GM23338 (cell line): ENCODE measurements around the gene PLA2G4F. TPM values are rescaled to one million over a fixed set of nuclear protein-coding genes. Genes with fewer than 3 reads are reported as not detected.

Experiments
- ATAC-seq: fragments of 200-7000 bp; cut with Tn5 transposase; 3 replicates; pipeline ENCODE4 v1.9.1; 2020
- DNase-seq: peaks from one replicate; pipeline ENCODE4 v3.0.0-alpha.2; 2015; ENCODE audit warnings: low spot score
- H2AFZ ChIP-seq: fragments of 200-600 bp; sonication (generic); 2 replicates; pipeline ENCODE4 v1.8.0; 2016; ENCODE audit warnings: antibody characterized with exemption, mild to moderate bottlenecking, moderate library complexity
- H3F3A ChIP-seq: fragments of 200-600 bp; sonication (generic); replicated peaks from 2 replicates; pipeline ENCODE4 v1.8.0; 2017; ENCODE audit warnings: antibody characterized with exemption, mixed run types, low read depth
- H3K27ac ChIP-seq: fragments of 200-600 bp; sonication (generic); 2 replicates; pipeline ENCODE4 v1.6.1; 2016; ENCODE audit warnings: low read depth
- H3K27me3 ChIP-seq: fragments of 200-600 bp; sonication (generic); 2 replicates; pipeline ENCODE4 v1.8.0; 2016; ENCODE audit warnings: mild to moderate bottlenecking, mixed run types, moderate library complexity; ENCODE audit not compliant: insufficient read depth
- H3K36me3 ChIP-seq: fragments of 200-600 bp; sonication (generic); 2 replicates; pipeline ENCODE4 v1.8.0; 2016; ENCODE audit warnings: mild to moderate bottlenecking; ENCODE audit not compliant: insufficient read depth
- H3K4me1 ChIP-seq: fragments of 200-600 bp; sonication (generic); 2 replicates; pipeline ENCODE4 v1.8.0; 2016; ENCODE audit warnings: mild to moderate bottlenecking, moderate library complexity; ENCODE audit not compliant: insufficient read depth
- H3K4me2 ChIP-seq: fragments of 200-600 bp; sonication (generic); 2 replicates; pipeline ENCODE4 v1.7.1; 2017; ENCODE audit warnings: mixed run types
- H3K4me3 ChIP-seq: fragments of 200-600 bp; sonication (generic); 2 replicates; pipeline ENCODE4 v1.6.1; 2016; ENCODE audit warnings: mixed run types
- H3K79me2 ChIP-seq: fragments of 200-600 bp; sonication (generic); replicated peaks from 2 replicates; pipeline ENCODE4 v1.8.0; 2017; ENCODE audit warnings: mild to moderate bottlenecking; ENCODE audit not compliant: insufficient read depth
- H3K9me2 ChIP-seq: fragments of 200-600 bp; sonication (generic); 2 replicates; pipeline ENCODE4 v1.8.0; 2017; ENCODE audit not compliant: insufficient read depth
- H4K20me1 ChIP-seq: fragments of 200-600 bp; sonication (generic); replicated peaks from 2 replicates; pipeline ENCODE4 v1.8.0; 2017; ENCODE audit warnings: mild to moderate bottlenecking; ENCODE audit not compliant: insufficient read depth
- H3K27ac Mint-ChIP-seq: 2 replicates; pipeline ENCODE4 v1.8.0; 2020; ENCODE audit warnings: inconsistent platforms, mild to moderate bottlenecking, moderate library complexity, mixed read lengths
- H3K27me3 Mint-ChIP-seq: 3 replicates; pipeline ENCODE4 v1.8.0; 2022; ENCODE audit warnings: low read depth, mild to moderate bottlenecking, moderate library complexity, mixed read lengths, inconsistent platforms; ENCODE audit not compliant: insufficient read depth, poor library complexity
- H3K36me3 Mint-ChIP-seq: 3 replicates; pipeline ENCODE4 v1.8.0; 2021; ENCODE audit warnings: low read depth, mild to moderate bottlenecking, inconsistent platforms, moderate library complexity, mixed read lengths
- H3K4me1 Mint-ChIP-seq: 3 replicates; pipeline ENCODE4 v1.8.0; 2020; ENCODE audit warnings: mild to moderate bottlenecking, inconsistent platforms, mixed read lengths
- H3K4me3 Mint-ChIP-seq: 3 replicates; pipeline ENCODE4 v1.8.0; 2021; ENCODE audit warnings: moderate library complexity, mild to moderate bottlenecking, inconsistent platforms, mixed read lengths
- H3K9me3 Mint-ChIP-seq: 3 replicates; pipeline ENCODE4 v1.8.0; 2020; ENCODE audit warnings: moderate library complexity, mild to moderate bottlenecking, inconsistent platforms, mixed read lengths
- CREB1 ChIP-seq: fragments of 250-450 bp; sonication (Bioruptor Pico); IDR thresholded peaks from 2 replicates; pipeline ENCODE4 v1.5.0; 2020; ENCODE audit warnings: low read depth, mild to moderate bottlenecking, moderate library complexity
- CTCF ChIP-seq, 2 experiments: fragments of 200-600 bp in 1 of 2; sonication (generic) in 1 of 2; conservative IDR thresholded peaks; 2 replicates each; pipeline versions ENCODE4 v1.5.1 to v1.6.1; 2016 to 2017; ENCODE audit warnings: antibody characterized with exemption in 2 of 2, low read depth in 2 of 2, mild to moderate bottlenecking in 2 of 2, moderate library complexity in 1 of 2
- ETS1 ChIP-seq: IDR thresholded peaks from 2 replicates; pipeline ENCODE4 v1.6.1; 2016; ENCODE audit warnings: antibody characterized with exemption
- EZH2 ChIP-seq: fragments of 200-600 bp; sonication (generic); IDR thresholded peaks from one replicate; pipeline ENCODE4 v1.8.0; 2017; ENCODE audit warnings: antibody characterized with exemption, mild to moderate bottlenecking, low read depth; ENCODE audit not compliant: unreplicated experiment
- EZH2phosphoT487 ChIP-seq: fragments of 200-600 bp; sonication (generic); IDR thresholded peaks from one replicate; pipeline ENCODE4 v1.8.1; 2018; ENCODE audit warnings: antibody characterized with exemption; ENCODE audit not compliant: unreplicated experiment
- JUNB ChIP-seq: IDR thresholded peaks from one replicate; pipeline ENCODE4 v1.6.1; 2016; ENCODE audit warnings: antibody characterized with exemption; ENCODE audit not compliant: unreplicated experiment
- NANOG ChIP-seq: IDR thresholded peaks from 2 replicates; pipeline ENCODE4 v1.6.1; 2016; ENCODE audit warnings: antibody characterized with exemption, borderline replicate concordance
- REST ChIP-seq: IDR thresholded peaks from one replicate; pipeline ENCODE4 v1.6.1; 2018; ENCODE audit warnings: antibody characterized with exemption; ENCODE audit not compliant: unreplicated experiment
- STAT1 ChIP-seq: IDR thresholded peaks from one replicate; pipeline ENCODE4 v1.6.1; 2016; ENCODE audit warnings: antibody characterized with exemption; ENCODE audit not compliant: unreplicated experiment
- ZNF114 ChIP-seq: fragments of 250-450 bp; sonication (Bioruptor Pico); IDR thresholded peaks from 2 replicates; pipeline ENCODE4 v1.5.0; 2020; ENCODE audit warnings: mild to moderate bottlenecking, moderate library complexity
- ZNF331 ChIP-seq: fragments of 250-450 bp; sonication (Bioruptor Pico); IDR thresholded peaks from 2 replicates; pipeline ENCODE4 v1.5.0; 2020; ENCODE audit warnings: low read depth, mild to moderate bottlenecking, moderate library complexity
- ZNF462 ChIP-seq: fragments of 250-450 bp; sonication (Bioruptor Pico); IDR thresholded peaks from 2 replicates; pipeline ENCODE4 v1.5.0; 2020; ENCODE audit warnings: mild to moderate bottlenecking, moderate library complexity
- polyA plus RNA-seq: library from polyadenylated mRNA; unstranded; fragments of >200 nt; fragmentation: Nextera tagmentation; extraction: Ambion mirVana; gene quantifications from 2 replicates; pipeline ENCODE4 v1.2.1, GENCODE V29; 2016
- total RNA-seq: library from RNA; depleted of rRNA; stranded (reverse); fragments of >200 nt; shearing (Covaris generic); gene quantifications from 2 replicates; pipeline ENCODE4 v1.2.3, GENCODE V29; 2014

PLA2G4F gene
- total and polyA plus RNA-seq, 2 experiments from 2014 or later = not detected

GRCh38 chr15:42107473-42107872 is 49.0 kb downstream of the PLA2G4F start:
- Histone ChIP-seq H2AFZ (no peak overlapping the region), H3K36me3 (no peaks in the 10 kb centered on the region), H3K4me1 (no peaks in the 10 kb centered on the region), H3K4me3 (no peak overlapping the region), H4K20me1 (no peaks in the 10 kb centered on the region), H3K27ac (no peak overlapping the region), H3K9me2 (no peaks in the 10 kb centered on the region), H3K79me2 (no peaks in the 10 kb centered on the region), H3K27me3 (no peaks in the 10 kb centered on the region), H3F3A (no peaks in the 10 kb centered on the region), H3K4me2 (no peak overlapping the region)
- no peak overlapping the region for H3K4me3 Mint-ChIP-seq
- no peaks in the 10 kb centered on the region for H3K36me3 Mint-ChIP-seq
- H3K9me3 Mint-ChIP-seq = no peaks in the 10 kb centered on the region
- ATAC-seq (no peak), DNase-seq (no peak)
- H3K4me1 Mint-ChIP-seq = peaks cover 4% of the 10 kb centered on the region
- peaks cover 4% of the 10 kb centered on the region for H3K27me3 Mint-ChIP-seq
- H3K27ac Mint-ChIP-seq = no peak overlapping the region
- TF ChIP-seq CREB1 (no peak), JUNB (no peak), STAT1 (no peak), ZNF462 (no peak), REST (no peak), ETS1 (no peak), ZNF331 (CRISPR knock-in tag) (no peak), CTCF (conservative IDR thresholded peaks at IDR 0.05; ENCODE audit: low read depth in 2 of 2) (no peak), ZNF114 (CRISPR knock-in tag) (no peak), NANOG (no peak), EZH2phosphoT487 (no peak), EZH2 (no peak)
